ENCODE measurements around the gene TTC28.
"Not testable (repeated sequence)": the region's sequence is repeated elsewhere in the genome, so short reads cannot be mapped to it uniquely, and the experiment has no call there.

Gene TTC28

GRCh38 chr22:28231441-28231840, 448.2 kb downstream of the TTC28 start:
- peaks cover 19% of the 10 kb centered on the region for H3K4me1 ChIP-seq (ENCODE audit: control insufficient read depth, insufficient read depth, low read length, unreplicated experiment)
- no peak overlapping the region for H3K4me3 ChIP-seq (ENCODE audit: low read depth, low read length)
- H3K27me3 ChIP-seq (ENCODE audit: insufficient read depth, low read length) = no peaks in the 10 kb centered on the region
- no peaks in the 10 kb centered on the region for H3K79me2 ChIP-seq (ENCODE audit: control insufficient read depth, insufficient read depth, low read length, unreplicated experiment)
- H3K27ac ChIP-seq (ENCODE audit: low read depth, low read length) = no peak overlapping the region
- H2AFZ ChIP-seq (ENCODE audit: low read length, unreplicated experiment) = no peak overlapping the region
- H3K36me3 ChIP-seq (ENCODE audit: insufficient read depth, low read length) = no peaks in the 10 kb centered on the region

DNA sequence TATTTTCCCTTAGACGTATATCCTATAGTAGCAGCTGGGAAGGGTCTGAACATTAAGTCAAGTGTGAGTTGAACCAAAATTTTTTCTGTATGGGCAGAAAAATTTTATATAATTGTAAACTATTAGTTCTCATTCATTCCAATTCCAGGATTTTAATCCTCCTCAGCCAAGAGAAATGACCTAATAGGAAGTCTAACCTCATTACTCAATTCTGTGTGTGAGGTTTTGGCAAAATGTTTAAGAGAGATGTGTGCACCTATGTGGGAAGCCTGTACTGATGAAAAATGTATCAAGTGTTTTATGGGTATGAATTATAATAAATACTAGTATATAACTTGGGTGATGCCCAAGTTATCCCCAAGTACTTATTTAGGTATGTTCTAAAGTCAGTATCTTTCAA, 449.0 kb downstream of the TTC28 start:
- H3K36me3 ChIP-seq (ENCODE audit: insufficient read depth, low read length) = no peaks in the 10 kb centered on the region
- no peaks in the 10 kb centered on the region for H3K79me2 ChIP-seq (ENCODE audit: control insufficient read depth, insufficient read depth, low read length, unreplicated experiment)
- peak overlapping the region; percentile 37; the same call in 1 of the 2 replicates for H3K27ac ChIP-seq (ENCODE audit: low read depth, low read length)
- no peak overlapping the region for H3K4me3 ChIP-seq (ENCODE audit: low read depth, low read length)
- H2AFZ ChIP-seq (ENCODE audit: low read length, unreplicated experiment) = no peak overlapping the region
- no peaks in the 10 kb centered on the region for H3K27me3 ChIP-seq (ENCODE audit: insufficient read depth, low read length)
- H3K4me1 ChIP-seq (ENCODE audit: control insufficient read depth, insufficient read depth, low read length, unreplicated experiment) = peaks cover 19% of the 10 kb centered on the region

GRCh38 chr22:28229566-28230485, 449.8 kb downstream of the TTC28 start:
- Histone ChIP-seq H2AFZ (ENCODE audit: low read length, unreplicated experiment) (no peak overlapping the region), H3K27me3 (ENCODE audit: insufficient read depth, low read length) (no peaks in the 10 kb centered on the region), H3K27ac (ENCODE audit: low read depth, low read length) (peak overlapping the region; percentile 37; the same call in 1 of the 2 replicates), H3K79me2 (ENCODE audit: control insufficient read depth, insufficient read depth, low read length, unreplicated experiment) (no peaks in the 10 kb centered on the region), H3K4me3 (ENCODE audit: low read depth, low read length) (peak overlapping the region; percentile 21; the same call in 1 of the 2 replicates), H3K4me1 (ENCODE audit: control insufficient read depth, insufficient read depth, low read length, unreplicated experiment) (peaks cover 19% of the 10 kb centered on the region), H3K36me3 (ENCODE audit: insufficient read depth, low read length) (no peaks in the 10 kb centered on the region)

DNA sequence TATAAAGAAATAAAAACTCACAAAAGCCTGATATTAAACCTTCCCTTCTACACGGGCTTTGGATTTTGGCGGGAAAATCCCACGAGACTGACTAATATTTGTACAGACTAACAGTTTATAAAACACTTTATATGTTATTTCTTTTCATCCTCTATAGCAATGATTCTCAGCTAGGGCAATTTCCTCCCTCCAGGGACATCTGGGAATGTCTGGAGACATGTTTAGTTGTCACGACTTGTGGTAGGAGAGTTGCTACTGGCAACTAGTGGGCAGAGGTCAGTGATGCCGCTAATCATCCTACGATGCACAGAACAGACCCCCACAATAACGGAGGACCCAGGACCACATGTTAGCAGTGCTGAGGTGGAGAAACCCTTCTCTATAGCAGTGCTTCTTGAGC, 455.8 kb downstream of the TTC28 start:
- H2AFZ ChIP-seq (ENCODE audit: low read length, unreplicated experiment) = no peak overlapping the region
- H3K4me1 ChIP-seq (ENCODE audit: control insufficient read depth, insufficient read depth, low read length, unreplicated experiment) = peaks cover 8% of the 10 kb centered on the region
- no peak overlapping the region for H3K27ac ChIP-seq (ENCODE audit: low read depth, low read length)
- H3K36me3 ChIP-seq (ENCODE audit: insufficient read depth, low read length) = no peaks in the 10 kb centered on the region
- H3K4me3 ChIP-seq (ENCODE audit: low read depth, low read length) = no peak overlapping the region
- no peaks in the 10 kb centered on the region for H3K27me3 ChIP-seq (ENCODE audit: insufficient read depth, low read length)
- H3K79me2 ChIP-seq (ENCODE audit: control insufficient read depth, insufficient read depth, low read length, unreplicated experiment) = no peaks in the 10 kb centered on the region

DNA sequence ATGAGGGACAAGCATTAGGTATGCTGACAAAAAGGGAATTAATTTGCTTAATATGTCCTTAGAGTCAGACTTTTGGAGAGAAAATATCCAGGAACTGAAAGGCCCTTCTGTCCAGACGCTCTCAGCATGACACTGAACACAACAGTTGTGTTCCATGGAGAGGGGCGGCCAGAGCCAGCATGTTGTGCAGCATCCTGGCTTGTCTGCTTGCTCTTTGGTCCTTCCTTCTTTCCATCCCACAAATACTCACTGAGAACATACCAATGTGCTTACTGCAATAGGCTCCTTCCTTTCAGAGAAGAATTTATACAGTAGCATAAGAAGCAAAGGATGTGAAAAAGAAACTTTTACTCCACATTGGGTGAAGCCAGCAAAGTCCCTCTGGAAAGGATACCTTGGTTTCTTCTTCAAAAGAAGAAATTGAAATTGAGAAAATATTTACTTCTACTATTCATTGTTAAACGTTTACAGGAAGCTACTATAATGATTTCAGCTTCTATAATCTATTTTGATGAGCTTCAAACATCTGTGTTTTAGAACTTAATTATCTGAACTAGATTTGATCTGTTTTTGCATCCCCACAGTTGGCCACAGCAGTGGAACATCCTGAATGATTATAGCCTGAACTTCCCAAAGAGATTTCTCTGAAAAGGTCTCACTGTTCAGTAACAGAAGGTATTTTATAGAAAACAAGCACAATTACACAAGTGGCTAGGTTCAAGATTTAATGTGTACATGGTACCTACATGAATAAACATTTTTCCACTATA, 456.5 kb downstream of the TTC28 start:
- no peak overlapping the region for H3K27ac ChIP-seq (ENCODE audit: low read depth, low read length)
- H3K4me3 ChIP-seq (ENCODE audit: low read depth, low read length) = no peak overlapping the region
- H2AFZ ChIP-seq (ENCODE audit: low read length, unreplicated experiment) = no peak overlapping the region
- H3K4me1 ChIP-seq (ENCODE audit: control insufficient read depth, insufficient read depth, low read length, unreplicated experiment) = peaks cover 8% of the 10 kb centered on the region
- no peaks in the 10 kb centered on the region for H3K79me2 ChIP-seq (ENCODE audit: control insufficient read depth, insufficient read depth, low read length, unreplicated experiment)
- H3K27me3 ChIP-seq (ENCODE audit: insufficient read depth, low read length) = no peaks in the 10 kb centered on the region
- no peaks in the 10 kb centered on the region for H3K36me3 ChIP-seq (ENCODE audit: insufficient read depth, low read length)

DNA sequence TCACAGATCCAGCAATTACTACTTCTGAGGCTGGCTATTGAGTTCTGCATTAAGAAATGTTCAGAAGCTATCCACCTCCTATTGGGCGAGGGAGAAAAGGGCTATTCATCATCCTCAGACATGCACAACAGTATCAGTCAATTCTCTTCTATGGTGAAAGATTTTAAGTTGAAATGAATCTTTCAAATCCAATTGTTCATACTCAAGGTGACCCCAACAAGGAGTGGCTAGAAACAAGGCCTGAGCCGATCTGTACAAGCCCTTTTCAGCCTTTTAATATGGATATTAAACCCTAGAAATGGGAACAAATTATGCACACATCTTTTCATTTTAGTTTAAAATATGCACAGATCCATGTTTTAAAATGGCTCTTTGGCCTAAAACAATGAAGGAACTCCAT, 457.1 kb downstream of the TTC28 start:
- no peak overlapping the region for H2AFZ ChIP-seq (ENCODE audit: low read length, unreplicated experiment)
- peaks cover 8% of the 10 kb centered on the region for H3K4me1 ChIP-seq (ENCODE audit: control insufficient read depth, insufficient read depth, low read length, unreplicated experiment)
- no peak overlapping the region for H3K4me3 ChIP-seq (ENCODE audit: low read depth, low read length)
- no peak overlapping the region for H3K27ac ChIP-seq (ENCODE audit: low read depth, low read length)
- H3K79me2 ChIP-seq (ENCODE audit: control insufficient read depth, insufficient read depth, low read length, unreplicated experiment) = no peaks in the 10 kb centered on the region
- H3K36me3 ChIP-seq (ENCODE audit: insufficient read depth, low read length) = no peaks in the 10 kb centered on the region
- H3K27me3 ChIP-seq (ENCODE audit: insufficient read depth, low read length) = no peaks in the 10 kb centered on the region

GRCh38 chr22:28222052-28222451, 457.6 kb downstream of the TTC28 start:
- Histone ChIP-seq H3K27ac (ENCODE audit: low read depth, low read length) (no peak overlapping the region), H3K27me3 (ENCODE audit: insufficient read depth, low read length) (no peaks in the 10 kb centered on the region), H3K4me3 (ENCODE audit: low read depth, low read length) (no peak overlapping the region), H3K79me2 (ENCODE audit: control insufficient read depth, insufficient read depth, low read length, unreplicated experiment) (no peaks in the 10 kb centered on the region), H3K4me1 (ENCODE audit: control insufficient read depth, insufficient read depth, low read length, unreplicated experiment) (peaks cover 8% of the 10 kb centered on the region), H3K36me3 (ENCODE audit: insufficient read depth, low read length) (no peaks in the 10 kb centered on the region), H2AFZ (ENCODE audit: low read length, unreplicated experiment) (no peak overlapping the region)

DNA sequence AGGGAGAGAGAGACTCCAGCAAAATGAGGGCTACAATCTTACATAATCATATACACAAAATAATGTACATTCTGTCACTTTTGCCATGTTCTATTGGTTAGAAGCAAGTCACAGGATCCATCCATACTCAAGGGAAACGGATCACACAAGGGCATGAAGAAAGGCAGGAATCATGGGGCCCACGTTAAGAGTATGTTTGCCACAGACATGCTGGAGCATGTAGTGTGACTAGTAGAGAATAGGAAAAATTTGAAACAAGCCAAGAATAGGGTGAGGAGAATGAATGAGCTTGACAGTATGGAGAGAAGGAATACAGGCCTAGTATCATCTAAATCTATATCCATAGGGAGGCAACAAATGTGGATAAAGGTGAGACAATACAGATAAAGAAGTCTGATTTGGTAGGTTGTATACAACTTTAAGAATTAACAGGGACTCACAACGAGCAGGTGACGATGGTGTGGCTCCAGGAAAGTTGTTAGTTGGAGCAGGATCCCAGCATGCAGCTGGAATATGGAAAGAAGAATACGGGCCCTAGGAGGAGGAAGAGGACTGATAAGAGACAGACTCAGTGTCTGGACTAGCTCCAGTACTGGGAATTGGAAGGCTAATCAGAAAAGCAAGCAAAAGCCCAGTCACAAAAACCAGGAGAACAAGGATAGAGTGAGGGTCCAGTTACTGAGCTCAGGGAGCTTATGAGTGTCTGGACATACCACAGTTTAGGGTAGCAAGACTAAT, 458.8 kb downstream of the TTC28 start:
- H3K27me3 ChIP-seq (ENCODE audit: insufficient read depth, low read length) = no peaks in the 10 kb centered on the region
- no peaks in the 10 kb centered on the region for H3K36me3 ChIP-seq (ENCODE audit: insufficient read depth, low read length)
- H3K27ac ChIP-seq (ENCODE audit: low read depth, low read length) = no peak overlapping the region
- H2AFZ ChIP-seq (ENCODE audit: low read length, unreplicated experiment) = no peak overlapping the region
- no peaks in the 10 kb centered on the region for H3K79me2 ChIP-seq (ENCODE audit: control insufficient read depth, insufficient read depth, low read length, unreplicated experiment)
- peaks cover 8% of the 10 kb centered on the region for H3K4me1 ChIP-seq (ENCODE audit: control insufficient read depth, insufficient read depth, low read length, unreplicated experiment)
- H3K4me3 ChIP-seq (ENCODE audit: low read depth, low read length) = no peak overlapping the region

- Histone ChIP-seq H3K27ac (ENCODE audit: low read depth, low read length) (no peak overlapping the region), H3K79me2 (ENCODE audit: control insufficient read depth, insufficient read depth, low read length, unreplicated experiment) (no peaks in the 10 kb centered on the region), H3K36me3 (ENCODE audit: insufficient read depth, low read length) (no peaks in the 10 kb centered on the region), H3K27me3 (ENCODE audit: insufficient read depth, low read length) (no peaks in the 10 kb centered on the region), H2AFZ (ENCODE audit: low read length, unreplicated experiment) (no peak overlapping the region), H3K4me1 (ENCODE audit: control insufficient read depth, insufficient read depth, low read length, unreplicated experiment) (no peaks in the 10 kb centered on the region), H3K4me3 (ENCODE audit: low read depth, low read length) (no peak overlapping the region)
These were observed 462.4 kb downstream of the TTC28 start for GRCh38 chr22:28217277-28217676.

DNA sequence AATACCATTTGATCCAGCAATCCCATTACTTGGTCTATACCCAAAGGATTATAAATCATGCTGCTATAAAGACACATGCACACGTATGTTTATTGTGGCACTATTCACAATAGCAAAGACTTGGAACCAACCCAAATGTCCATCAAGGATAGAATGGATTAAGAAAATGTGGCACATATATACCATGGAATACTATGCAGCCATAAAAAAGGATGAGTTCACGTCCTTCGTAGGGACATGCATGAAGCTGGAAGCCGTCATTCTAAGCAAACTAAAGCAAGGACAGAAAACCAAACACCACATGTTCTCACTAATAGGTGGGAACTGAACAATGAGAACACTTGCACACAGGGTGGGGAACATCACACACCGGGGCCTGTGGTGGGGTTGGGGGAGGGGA, 464.9 kb downstream of the TTC28 start:
- not testable (repeated sequence) for H3K27ac ChIP-seq (ENCODE audit: low read depth, low read length); H3K36me3 ChIP-seq (ENCODE audit: insufficient read depth, low read length); H2AFZ ChIP-seq (ENCODE audit: low read length, unreplicated experiment); H3K4me1 ChIP-seq (ENCODE audit: control insufficient read depth, insufficient read depth, low read length, unreplicated experiment); H3K27me3 ChIP-seq (ENCODE audit: insufficient read depth, low read length); H3K79me2 ChIP-seq (ENCODE audit: control insufficient read depth, insufficient read depth, low read length, unreplicated experiment); H3K4me3 ChIP-seq (ENCODE audit: low read depth, low read length)
